Nephron progenitor cell (in vitro differentiated cells): ENCODE results near the gene CTDP1.

Source experiments
- DNase-seq: peaks from one replicate; pipeline ENCODE4 v3.0.0; 2021
- H3K27ac Mint-ChIP-seq: 2 replicates; pipeline ENCODE4 v1.8.0; 2021; ENCODE audit warnings: mild to moderate bottlenecking, moderate library complexity, mixed read lengths
- H3K27me3 Mint-ChIP-seq: 2 replicates; pipeline ENCODE4 v1.8.0; 2021; ENCODE audit warnings: mild to moderate bottlenecking, low read depth, mixed read lengths; ENCODE audit not compliant: poor library complexity
- H3K36me3 Mint-ChIP-seq: 2 replicates; pipeline ENCODE4 v1.8.0; 2021; ENCODE audit warnings: low read depth, mixed read lengths
- H3K4me1 Mint-ChIP-seq: 2 replicates; pipeline ENCODE4 v1.8.0; 2021; ENCODE audit warnings: mixed read lengths
- H3K4me3 Mint-ChIP-seq: 2 replicates; pipeline ENCODE4 v1.8.0; 2021; ENCODE audit warnings: mild to moderate bottlenecking, moderate library complexity, mixed read lengths
- H3K9me3 Mint-ChIP-seq: 2 replicates; pipeline ENCODE4 v1.8.0; 2021; ENCODE audit warnings: mild to moderate bottlenecking, moderate library complexity, mixed read lengths
- TF ChIP-seq, protein P1 (sequence below): fragments of 200-600 bp; sonication (generic); IDR thresholded peaks from 2 replicates; pipeline ENCODE4 v1.5.0; 2021; ENCODE audit warnings: antibody characterized with exemption

The CTDP1 gene

DNA sequence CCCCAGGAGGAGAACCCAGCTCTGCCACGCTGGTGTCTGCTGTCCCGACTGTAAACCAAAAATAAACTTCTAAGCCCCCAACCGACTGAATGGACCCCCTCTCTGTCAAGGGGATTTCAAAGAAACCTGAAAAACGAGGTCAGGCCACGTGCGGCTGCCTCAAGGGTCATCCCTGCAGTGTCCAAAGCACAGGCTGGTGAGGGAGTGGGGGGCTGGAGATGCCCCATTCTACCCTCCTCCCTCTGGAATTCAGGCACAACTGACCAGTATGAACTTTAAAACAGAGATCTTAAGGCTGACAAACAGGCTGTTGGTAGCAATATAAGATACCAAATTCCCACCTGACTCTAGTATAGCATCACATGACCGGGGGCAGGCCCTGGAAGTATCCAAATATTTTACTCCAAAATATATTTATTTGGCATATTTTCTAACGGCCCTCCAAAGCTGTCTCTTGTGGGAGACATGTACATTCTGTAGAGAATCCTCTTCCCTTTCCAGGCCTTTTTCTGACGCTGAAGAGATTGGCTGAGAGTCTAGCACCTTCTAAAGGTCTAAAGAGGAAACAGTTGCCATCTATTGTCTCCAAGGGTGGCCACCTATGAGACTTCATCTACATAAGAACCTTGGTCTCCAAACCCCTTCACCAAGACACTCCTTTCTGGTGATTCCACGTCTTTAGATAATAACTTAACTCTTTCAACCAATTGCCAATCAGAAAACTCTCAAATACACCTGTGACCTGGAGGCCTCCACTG is 40.4 kb upstream of the CTDP1 start:
- H3K4me3 Mint-ChIP-seq, result no peak overlapping the region
- H3K36me3 Mint-ChIP-seq, result no peaks in the 10 kb centered on the region
- DNase-seq, result no peak
- H3K27ac Mint-ChIP-seq, result no peak overlapping the region
- no peaks in the 10 kb centered on the region for H3K4me1 Mint-ChIP-seq
- peaks cover 17% of the 10 kb centered on the region for H3K9me3 Mint-ChIP-seq
- peaks cover 34% of the 10 kb centered on the region for H3K27me3 Mint-ChIP-seq
- TF ChIP-seq, protein P1, sequence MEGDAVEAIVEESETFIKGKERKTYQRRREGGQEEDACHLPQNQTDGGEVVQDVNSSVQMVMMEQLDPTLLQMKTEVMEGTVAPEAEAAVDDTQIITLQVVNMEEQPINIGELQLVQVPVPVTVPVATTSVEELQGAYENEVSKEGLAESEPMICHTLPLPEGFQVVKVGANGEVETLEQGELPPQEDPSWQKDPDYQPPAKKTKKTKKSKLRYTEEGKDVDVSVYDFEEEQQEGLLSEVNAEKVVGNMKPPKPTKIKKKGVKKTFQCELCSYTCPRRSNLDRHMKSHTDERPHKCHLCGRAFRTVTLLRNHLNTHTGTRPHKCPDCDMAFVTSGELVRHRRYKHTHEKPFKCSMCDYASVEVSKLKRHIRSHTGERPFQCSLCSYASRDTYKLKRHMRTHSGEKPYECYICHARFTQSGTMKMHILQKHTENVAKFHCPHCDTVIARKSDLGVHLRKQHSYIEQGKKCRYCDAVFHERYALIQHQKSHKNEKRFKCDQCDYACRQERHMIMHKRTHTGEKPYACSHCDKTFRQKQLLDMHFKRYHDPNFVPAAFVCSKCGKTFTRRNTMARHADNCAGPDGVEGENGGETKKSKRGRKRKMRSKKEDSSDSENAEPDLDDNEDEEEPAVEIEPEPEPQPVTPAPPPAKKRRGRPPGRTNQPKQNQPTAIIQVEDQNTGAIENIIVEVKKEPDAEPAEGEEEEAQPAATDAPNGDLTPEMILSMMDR, result no peak

DNA sequence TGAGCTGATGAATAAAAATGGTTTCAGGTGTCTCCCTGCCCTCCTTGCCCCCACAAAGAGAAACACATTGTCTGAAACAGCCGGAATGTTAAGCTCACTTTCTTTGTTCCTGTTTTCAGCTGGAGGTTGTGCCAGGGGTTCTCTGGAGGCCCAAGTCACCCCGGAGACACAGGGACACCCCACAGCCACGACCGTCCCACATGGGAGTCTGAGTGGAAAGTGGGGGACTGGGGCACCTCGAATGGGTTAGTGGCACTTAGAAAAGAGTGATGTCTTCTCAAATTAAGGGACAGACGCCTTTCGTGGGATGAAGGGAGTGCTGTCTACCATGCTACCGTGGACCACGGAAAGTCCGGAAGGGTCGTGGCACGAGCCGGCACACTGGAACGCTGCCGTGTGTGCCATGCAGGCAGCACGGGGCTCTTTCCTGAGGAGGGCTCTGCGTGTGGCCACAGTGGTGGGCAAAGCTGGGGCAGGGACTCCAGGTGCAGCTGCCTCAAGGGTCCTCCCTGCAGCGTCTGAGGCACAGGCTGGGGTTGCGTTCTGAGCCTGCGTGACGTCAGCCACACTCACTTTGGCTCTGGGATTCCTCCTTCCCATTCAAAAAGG is 39.4 kb upstream of the CTDP1 start:
- H3K9me3 Mint-ChIP-seq, result peaks cover 11% of the 10 kb centered on the region

DNA sequence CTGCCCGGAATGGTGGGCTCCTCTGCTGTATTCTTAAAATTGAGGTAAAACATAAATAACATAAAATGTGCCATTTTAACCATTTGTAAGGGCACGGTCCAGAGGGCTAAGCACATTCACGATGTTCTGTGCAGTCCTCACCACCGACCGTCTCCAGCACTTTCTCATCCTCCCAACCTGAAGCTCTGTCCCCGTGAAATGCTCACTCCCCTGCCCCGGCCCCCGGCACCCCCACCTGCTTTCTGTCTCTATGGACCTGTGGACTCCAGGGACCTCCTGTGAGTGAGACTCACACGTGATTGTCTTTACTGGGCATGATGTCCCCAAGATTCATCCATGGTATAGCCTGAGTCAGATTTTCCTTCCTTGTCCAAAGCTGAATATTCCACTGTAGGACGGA is 38.7 kb upstream of the CTDP1 start:
- Mint-ChIP-seq H3K36me3 (no peaks in the 10 kb centered on the region), H3K9me3 (peaks cover 5% of the 10 kb centered on the region), H3K4me1 (no peaks in the 10 kb centered on the region), H3K4me3 (no peak overlapping the region), H3K27me3 (peaks cover 30% of the 10 kb centered on the region), H3K27ac (no peak overlapping the region)
- TF ChIP-seq, protein P1, result no peak
- DNase-seq, result no peak

More for the DNA sequence above, 39.4 kb upstream of the CTDP1 start:
- peaks cover 36% of the 10 kb centered on the region for H3K27me3 Mint-ChIP-seq
- no peak for DNase-seq
- H3K4me3 Mint-ChIP-seq, result no peak overlapping the region
- no peaks in the 10 kb centered on the region for H3K36me3 Mint-ChIP-seq
- TF ChIP-seq, protein P1, result no peak
- no peaks in the 10 kb centered on the region for H3K4me1 Mint-ChIP-seq
- no peak overlapping the region for H3K27ac Mint-ChIP-seq

DNA sequence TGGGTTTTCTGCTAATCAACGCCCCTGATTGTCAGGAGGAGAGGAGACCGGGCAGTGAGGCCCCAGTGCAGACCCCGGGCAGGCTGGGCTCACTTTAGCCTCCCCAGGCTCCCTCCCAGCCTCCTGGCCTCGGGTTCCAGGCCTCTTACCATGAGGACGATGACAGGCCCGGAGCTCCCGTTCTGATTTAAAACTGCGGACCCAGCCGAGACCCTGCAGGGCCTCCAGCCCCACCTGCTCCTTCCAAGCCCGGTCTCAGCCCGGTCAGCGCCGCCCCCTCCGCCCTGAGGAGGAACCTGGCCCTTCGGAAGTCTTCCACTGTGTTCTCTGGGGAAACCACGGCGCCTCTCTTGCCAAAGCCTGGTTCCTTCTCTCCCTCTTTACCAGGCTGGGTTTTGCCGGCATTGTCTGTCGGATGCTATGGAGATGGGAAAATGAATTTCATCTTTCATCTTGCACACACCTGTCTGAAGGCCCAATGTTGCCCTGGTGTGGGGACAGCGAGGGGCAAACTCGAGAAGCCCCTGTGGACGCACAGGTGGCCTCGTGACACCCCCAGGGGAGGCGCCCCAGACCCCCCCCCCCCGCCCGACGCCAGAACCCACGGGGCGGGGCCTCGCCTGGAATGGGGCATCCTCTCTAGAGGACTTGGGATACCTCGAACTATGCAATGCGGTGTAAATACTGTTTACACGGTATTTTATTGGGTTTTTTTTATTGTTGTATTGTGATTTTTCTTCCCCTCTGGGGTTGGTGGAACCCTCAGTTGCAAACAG is 37.7 kb upstream of the CTDP1 start:
- Mint-ChIP-seq H3K27ac (no peak overlapping the region), H3K4me1 (no peaks in the 10 kb centered on the region), H3K27me3 (peaks cover 29% of the 10 kb centered on the region), H3K36me3 (no peaks in the 10 kb centered on the region), H3K4me3 (no peak overlapping the region), H3K9me3 (peaks cover 5% of the 10 kb centered on the region)
- no peak for DNase-seq
- TF ChIP-seq, protein P1, result no peak

DNA sequence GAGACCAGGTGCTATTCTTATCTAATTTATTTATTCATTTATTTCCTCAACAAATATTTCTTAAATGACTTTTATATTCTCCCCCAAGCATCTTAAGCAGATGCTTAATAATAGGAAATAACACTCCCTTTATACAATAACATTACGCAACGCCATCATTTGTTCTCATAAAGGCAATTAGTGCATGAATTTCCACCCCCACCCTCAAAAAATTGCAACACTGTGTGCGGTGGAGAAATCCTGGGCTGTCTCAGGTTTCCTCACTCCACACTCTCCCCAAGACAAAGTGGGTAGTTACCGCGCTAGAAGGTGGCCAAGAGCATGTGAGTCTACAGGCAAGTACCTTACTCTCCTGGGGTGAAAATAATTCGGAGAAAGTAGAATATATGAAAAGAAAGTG is 37.0 kb upstream of the CTDP1 start:
- Mint-ChIP-seq H3K4me1 (no peaks in the 10 kb centered on the region), H3K9me3 (peaks cover 5% of the 10 kb centered on the region), H3K27me3 (peaks cover 26% of the 10 kb centered on the region), H3K4me3 (no peak overlapping the region), H3K27ac (no peak overlapping the region), H3K36me3 (no peaks in the 10 kb centered on the region)
- TF ChIP-seq, protein P1, result no peak
- DNase-seq, result no peak
